Ishikawa (cell line): Measurements from ENCODE around the gene COA1.

Experiments
- CEBPB ChIP-seq: IDR thresholded peaks from 2 replicates; pipeline ENCODE4 v1.6.1; 2012
- CREB1 ChIP-seq: IDR thresholded peaks from 2 replicates; pipeline ENCODE4 v1.6.1; 2012; ENCODE audit warnings: low read depth
- EGR1 ChIP-seq: IDR thresholded peaks from 2 replicates; pipeline ENCODE4 v1.6.1; 2012
- EP300 ChIP-seq: IDR thresholded peaks from 2 replicates; pipeline ENCODE4 v1.6.1; 2012; ENCODE audit warnings: borderline replicate concordance
- FOXM1 ChIP-seq: IDR thresholded peaks from 2 replicates; pipeline ENCODE4 v1.6.1; 2012; ENCODE audit warnings: low read depth, borderline replicate concordance
- NFIC ChIP-seq: IDR thresholded peaks from 2 replicates; pipeline ENCODE4 v1.6.1; 2012
- RAD21 ChIP-seq: IDR thresholded peaks from 2 replicates; pipeline ENCODE4 v1.6.1; 2012; ENCODE audit warnings: low read depth
- TAF1 ChIP-seq: IDR thresholded peaks from 2 replicates; pipeline ENCODE4 v1.6.1; 2012; ENCODE audit warnings: low read depth, mild to moderate bottlenecking
- TCF12 ChIP-seq: IDR thresholded peaks from 2 replicates; pipeline ENCODE4 v1.6.1; 2012; ENCODE audit warnings: low read depth
- TEAD4 ChIP-seq: IDR thresholded peaks from 2 replicates; pipeline ENCODE4 v1.6.1; 2012
- YY1 ChIP-seq: IDR thresholded peaks from 2 replicates; pipeline ENCODE4 v1.6.1; 2012; ENCODE audit warnings: low read depth
- ZBTB7A ChIP-seq: IDR thresholded peaks from 2 replicates; pipeline ENCODE4 v1.6.1; 2012; ENCODE audit warnings: low read depth
- TF ChIP-seq, protein P1 (sequence below): IDR thresholded peaks from 2 replicates; pipeline ENCODE4 v1.6.1; 2012
- TF ChIP-seq, protein P2 (sequence below): IDR thresholded peaks from 2 replicates; pipeline ENCODE4 v1.6.1; 2012
- TF ChIP-seq, protein P3 (sequence below): IDR thresholded peaks from 2 replicates; pipeline ENCODE4 v1.6.1; 2012; ENCODE audit warnings: low read depth, mild to moderate bottlenecking

The COA1 gene

DNA sequence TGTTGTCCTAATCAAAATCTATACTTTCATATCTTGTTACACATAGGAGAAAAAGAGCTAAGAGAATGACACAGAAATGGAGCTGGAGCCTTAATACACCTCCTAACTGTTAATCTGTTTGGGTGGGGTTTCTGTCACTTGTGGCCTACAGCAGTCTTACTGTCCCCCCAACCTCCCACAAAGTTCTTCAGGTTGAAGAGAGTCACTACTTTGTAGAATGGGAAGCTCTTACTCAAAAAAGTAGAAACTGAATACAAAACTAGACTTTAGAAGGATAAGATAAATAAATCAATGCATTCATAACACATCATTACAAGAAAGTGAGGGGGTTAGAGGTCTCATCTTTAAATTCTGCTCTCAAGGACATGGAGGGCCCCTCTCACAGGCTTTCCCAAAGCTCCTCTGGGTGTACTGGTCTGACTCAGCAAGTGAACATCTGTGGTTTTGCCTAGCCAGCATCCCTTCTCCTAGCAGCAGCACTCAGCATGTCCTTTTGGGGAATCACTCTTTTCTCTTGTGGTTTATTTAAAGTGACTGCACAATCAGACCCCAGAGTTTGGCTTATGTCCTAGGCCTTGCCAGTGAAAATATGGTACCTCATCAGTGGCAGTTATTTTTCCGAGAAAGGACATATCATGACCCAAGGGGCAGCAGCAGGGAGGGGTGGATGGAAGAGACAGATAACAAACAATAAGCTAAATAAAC is 27.2 kb upstream of the COA1 start:
- TF ChIP-seq NFIC = no peak
- TF ChIP-seq TAF1 = no peak
- no peak for TF ChIP-seq FOXM1
- TF ChIP-seq YY1 = no peak
- no peak for TF ChIP-seq CREB1
- TF ChIP-seq, protein P1, sequence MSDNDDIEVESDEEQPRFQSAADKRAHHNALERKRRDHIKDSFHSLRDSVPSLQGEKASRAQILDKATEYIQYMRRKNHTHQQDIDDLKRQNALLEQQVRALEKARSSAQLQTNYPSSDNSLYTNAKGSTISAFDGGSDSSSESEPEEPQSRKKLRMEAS = no peak
- TF ChIP-seq EGR1 = no peak
- TF ChIP-seq ZBTB7A = no peak
- TF ChIP-seq, protein P2, sequence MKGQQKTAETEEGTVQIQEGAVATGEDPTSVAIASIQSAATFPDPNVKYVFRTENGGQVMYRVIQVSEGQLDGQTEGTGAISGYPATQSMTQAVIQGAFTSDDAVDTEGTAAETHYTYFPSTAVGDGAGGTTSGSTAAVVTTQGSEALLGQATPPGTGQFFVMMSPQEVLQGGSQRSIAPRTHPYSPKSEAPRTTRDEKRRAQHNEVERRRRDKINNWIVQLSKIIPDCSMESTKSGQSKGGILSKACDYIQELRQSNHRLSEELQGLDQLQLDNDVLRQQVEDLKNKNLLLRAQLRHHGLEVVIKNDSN = no peak
- no peak for TF ChIP-seq EP300
- TF ChIP-seq TCF12 = no peak
- no peak for TF ChIP-seq CEBPB
- no peak for TF ChIP-seq RAD21

DNA sequence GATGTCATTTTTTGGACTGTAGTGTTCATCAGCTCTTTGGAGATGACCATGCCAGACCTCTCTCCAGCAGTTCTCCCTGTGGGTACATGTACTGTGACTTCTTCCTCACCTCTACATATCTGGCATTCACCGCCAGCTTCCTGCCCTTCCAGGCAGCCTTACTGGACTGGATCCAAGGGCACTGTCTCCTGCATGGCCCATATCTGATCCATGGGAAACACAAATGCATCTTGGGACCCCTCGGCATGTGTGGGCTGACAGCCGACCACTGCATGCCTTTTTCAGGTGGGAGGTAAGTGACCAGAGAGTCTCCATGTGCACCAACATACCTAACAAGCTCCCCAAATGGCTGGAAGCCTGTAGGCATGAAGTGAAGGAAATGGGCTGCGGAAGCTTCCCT is 25.3 kb upstream of the COA1 start:
- TF ChIP-seq NFIC (no peak), EP300 (no peak), TEAD4 (no peak), CEBPB (no peak), FOXM1 (no peak), RAD21 (no peak), ZBTB7A (no peak), TCF12 (no peak), CREB1 (no peak)
- TF ChIP-seq, protein P2 = no peak
- TF ChIP-seq, protein P1 = no peak

DNA sequence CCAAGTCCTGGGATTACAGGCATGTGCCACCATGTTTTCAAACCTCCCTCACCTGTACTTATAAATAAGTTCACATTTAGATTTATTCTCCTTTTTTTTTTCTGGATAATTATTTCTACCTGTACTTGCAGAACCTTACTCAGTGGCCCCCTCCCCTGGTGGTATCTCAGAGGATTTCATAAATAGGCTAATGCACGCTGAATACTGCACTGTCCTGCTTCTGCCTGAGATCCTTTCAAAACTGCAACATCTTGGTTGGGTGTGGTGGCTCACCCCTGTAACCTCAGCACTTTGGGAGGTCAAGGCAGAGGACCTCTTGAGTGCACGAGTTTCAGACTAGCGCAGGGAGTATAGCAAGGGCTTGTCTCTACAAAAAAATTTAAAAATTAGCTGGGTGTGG is 24.5 kb upstream of the COA1 start:
- TF ChIP-seq, protein P2 = no peak
- TF ChIP-seq TCF12 (no peak), CREB1 (no peak), TAF1 (no peak), NFIC (no peak), EGR1 (no peak), ZBTB7A (no peak), FOXM1 (no peak), YY1 (no peak)
- TF ChIP-seq, protein P1 = no peak
- TF ChIP-seq, protein P3, sequence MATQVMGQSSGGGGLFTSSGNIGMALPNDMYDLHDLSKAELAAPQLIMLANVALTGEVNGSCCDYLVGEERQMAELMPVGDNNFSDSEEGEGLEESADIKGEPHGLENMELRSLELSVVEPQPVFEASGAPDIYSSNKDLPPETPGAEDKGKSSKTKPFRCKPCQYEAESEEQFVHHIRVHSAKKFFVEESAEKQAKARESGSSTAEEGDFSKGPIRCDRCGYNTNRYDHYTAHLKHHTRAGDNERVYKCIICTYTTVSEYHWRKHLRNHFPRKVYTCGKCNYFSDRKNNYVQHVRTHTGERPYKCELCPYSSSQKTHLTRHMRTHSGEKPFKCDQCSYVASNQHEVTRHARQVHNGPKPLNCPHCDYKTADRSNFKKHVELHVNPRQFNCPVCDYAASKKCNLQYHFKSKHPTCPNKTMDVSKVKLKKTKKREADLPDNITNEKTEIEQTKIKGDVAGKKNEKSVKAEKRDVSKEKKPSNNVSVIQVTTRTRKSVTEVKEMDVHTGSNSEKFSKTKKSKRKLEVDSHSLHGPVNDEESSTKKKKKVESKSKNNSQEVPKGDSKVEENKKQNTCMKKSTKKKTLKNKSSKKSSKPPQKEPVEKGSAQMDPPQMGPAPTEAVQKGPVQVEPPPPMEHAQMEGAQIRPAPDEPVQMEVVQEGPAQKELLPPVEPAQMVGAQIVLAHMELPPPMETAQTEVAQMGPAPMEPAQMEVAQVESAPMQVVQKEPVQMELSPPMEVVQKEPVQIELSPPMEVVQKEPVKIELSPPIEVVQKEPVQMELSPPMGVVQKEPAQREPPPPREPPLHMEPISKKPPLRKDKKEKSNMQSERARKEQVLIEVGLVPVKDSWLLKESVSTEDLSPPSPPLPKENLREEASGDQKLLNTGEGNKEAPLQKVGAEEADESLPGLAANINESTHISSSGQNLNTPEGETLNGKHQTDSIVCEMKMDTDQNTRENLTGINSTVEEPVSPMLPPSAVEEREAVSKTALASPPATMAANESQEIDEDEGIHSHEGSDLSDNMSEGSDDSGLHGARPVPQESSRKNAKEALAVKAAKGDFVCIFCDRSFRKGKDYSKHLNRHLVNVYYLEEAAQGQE = no peak

DNA sequence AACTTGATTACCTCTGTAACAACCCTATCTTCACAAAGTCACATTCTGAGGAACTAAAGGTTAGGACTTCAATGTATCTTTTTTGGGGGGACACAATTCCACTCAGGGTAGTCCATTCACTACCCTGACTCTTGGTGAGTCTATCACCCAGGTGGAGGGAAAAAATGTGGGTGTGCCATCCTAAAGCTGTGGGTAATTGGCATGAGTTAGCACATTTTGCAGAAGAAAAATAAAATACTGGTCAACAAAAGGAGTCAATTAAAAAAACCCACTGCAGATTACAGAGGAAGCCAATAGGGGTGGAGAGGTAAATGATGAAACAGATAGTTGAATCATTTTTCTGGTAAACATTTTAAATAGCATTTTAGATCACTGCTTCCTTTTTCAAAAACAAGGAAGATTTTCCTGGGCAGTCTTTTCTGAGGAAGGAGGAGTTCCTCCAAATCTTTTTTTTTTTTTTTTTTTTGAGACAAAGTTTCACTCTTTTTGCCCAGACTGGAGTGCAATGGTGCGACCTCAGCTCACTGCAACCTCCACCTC is 24.0 kb upstream of the COA1 start:
- TF ChIP-seq EP300 (no peak), NFIC (no peak), YY1 (no peak), CREB1 (no peak), TCF12 (no peak), TEAD4 (no peak), EGR1 (no peak), CEBPB (no peak), FOXM1 (no peak), TAF1 (no peak), ZBTB7A (no peak), RAD21 (no peak)
- TF ChIP-seq, protein P3 = no peak
- TF ChIP-seq, protein P2 = no peak
- TF ChIP-seq, protein P1 = no peak
